ENCODE results near the gene AGER. TPM values are rescaled to one million over a fixed set of nuclear protein-coding genes. Genes with fewer than 3 reads are reported as not detected.

The AGER gene
- total and polyA plus RNA-seq, 2 of the 4 experiments (the other 2 are of a cell fraction) = 0.18 to 4.2 TPM

GRCh38 chr6:32152769-32153563 lies 31.1 kb downstream of the AGER start (continued):
- no peak for TF ChIP-seq CEBPB (IDR thresholded peaks at IDR 0.05; ENCODE audit: low read depth, low read length)
- peak; percentile 3; the same call in 1 of the 2 replicates for TF ChIP-seq POLR2A (IDR thresholded peaks at IDR 0.05; ENCODE audit: low read depth, low read length)
- TF ChIP-seq NFE2L2 (IDR thresholded peaks at IDR 0.05; ENCODE audit: low read depth, low read length) = 0 out of 2 replicates have a peak, but pooled peaks have one; percentile 20

All from IMR-90 (cell line).